Measurements from ENCODE around the gene CD200.
"Not testable (repeated sequence)": the region's sequence is repeated elsewhere in the genome, so short reads cannot be mapped to it uniquely, and the experiment has no call there.

The CD200 gene

DNA sequence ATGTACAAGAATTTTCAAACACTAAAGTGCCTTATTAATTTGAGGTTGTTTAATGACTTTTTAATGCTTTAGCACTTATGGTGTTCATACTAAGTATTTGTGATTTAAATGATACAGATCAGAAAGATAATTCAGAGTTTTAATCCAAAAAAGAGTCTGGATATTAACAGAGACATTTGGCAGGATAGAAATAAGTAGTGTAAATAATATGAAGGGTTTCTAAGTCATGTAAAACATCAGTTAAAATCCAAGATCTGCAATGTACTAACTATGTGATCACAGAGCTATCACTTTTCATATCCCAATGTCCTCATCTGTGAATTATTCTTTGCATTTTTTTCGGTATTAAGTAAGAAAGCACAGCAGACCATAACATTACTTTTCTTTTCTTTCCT lies 62.9 kb downstream of the CD200 start:
- TF ChIP-seq POLR2A (IDR thresholded peaks at IDR 0.05; ENCODE audit: low read depth, low read length), result no peak
- FAIRE-seq (no peak), DNase-seq (ENCODE audit: insufficient read length, low spot score) (no peak)

DNA sequence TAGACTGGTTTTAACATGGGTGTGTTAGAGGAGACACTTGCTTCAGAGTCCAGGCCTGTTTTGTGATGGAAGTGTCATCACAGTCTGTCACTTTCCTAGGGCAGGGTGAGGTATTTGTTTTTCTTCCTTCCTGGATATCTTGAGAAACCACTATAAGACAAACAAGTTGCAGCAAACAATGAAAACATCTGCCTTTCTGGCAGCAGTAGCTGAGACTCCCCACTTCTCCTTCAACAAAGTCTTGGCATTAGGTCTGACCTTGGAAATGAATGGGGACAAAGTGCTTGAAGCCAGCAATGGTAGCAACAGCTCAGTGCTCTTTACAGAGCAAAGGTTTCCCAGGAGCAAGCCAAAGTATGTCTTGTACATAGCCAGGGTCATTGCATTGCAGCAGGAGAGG lies 64.6 kb downstream of the CD200 start:
- FAIRE-seq (no peak), DNase-seq (ENCODE audit: insufficient read length, low spot score) (no peak)
- TF ChIP-seq POLR2A (IDR thresholded peaks at IDR 0.05; ENCODE audit: low read depth, low read length), result no peak

DNA sequence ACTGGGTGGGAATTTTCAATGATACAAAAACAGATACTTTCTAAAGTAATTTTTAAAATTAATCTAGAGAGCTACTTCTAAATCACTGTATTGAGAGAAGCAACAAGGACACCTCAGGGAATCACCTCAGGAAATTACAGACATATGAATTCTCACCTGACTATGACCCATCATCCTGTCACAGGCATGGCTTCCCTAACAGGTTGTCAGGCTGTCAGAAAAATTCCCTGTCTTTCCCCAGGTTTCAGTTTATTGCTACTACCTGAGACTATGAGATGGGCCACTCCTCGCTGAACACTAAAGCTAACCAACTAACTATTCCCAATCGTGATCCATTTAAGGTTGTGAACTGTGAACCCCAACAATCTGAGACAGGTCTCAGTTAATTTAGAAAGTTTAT lies 66.1 kb downstream of the CD200 start:
- DNase-seq (ENCODE audit: insufficient read length, low spot score), result no peak
- FAIRE-seq, result no peak
- TF ChIP-seq POLR2A (IDR thresholded peaks at IDR 0.05; ENCODE audit: low read depth, low read length), result no peak

DNA sequence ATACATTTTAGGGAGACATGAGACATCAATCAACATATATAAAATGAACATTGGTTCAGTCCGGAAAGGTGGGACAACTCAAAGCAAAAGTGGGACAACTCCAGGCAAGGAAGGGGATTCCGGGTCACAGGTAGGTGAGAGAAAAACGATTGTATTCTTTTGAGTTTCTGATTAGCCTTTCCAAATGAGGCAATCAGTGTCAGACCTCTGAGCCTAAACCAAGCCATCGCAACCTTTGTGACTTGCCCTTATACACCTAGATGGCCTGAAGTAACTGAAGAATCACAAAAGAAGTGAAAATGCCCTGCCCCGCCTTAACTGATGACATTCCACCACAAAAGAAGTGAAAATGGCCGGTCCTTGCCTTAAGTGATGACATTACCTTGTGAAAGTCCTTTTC lies 66.6 kb downstream of the CD200 start:
- not testable (repeated sequence) for DNase-seq (ENCODE audit: insufficient read length, low spot score); FAIRE-seq

DNA sequence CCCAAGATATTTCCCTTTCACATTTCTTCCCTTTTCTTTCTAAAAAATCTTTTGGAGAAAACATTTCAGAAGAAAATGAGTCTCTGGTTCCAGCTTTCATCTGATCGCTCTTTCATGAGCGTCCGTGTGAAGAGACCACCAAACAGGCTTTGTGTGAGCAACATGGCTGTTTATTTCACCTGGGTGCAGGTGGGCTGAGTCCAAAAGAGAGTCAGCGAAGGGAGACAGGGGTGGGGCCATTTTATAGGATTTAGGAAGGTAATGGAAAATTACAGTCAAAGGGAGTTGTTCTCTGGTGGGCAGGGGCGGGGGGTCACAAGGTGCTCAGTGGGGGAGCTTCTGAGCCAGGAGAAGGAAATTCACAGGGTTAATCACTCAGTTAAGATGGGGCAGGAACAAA lies 67.4 kb downstream of the CD200 start:
- FAIRE-seq; DNase-seq (ENCODE audit: insufficient read length, low spot score): not testable (repeated sequence)

DNA sequence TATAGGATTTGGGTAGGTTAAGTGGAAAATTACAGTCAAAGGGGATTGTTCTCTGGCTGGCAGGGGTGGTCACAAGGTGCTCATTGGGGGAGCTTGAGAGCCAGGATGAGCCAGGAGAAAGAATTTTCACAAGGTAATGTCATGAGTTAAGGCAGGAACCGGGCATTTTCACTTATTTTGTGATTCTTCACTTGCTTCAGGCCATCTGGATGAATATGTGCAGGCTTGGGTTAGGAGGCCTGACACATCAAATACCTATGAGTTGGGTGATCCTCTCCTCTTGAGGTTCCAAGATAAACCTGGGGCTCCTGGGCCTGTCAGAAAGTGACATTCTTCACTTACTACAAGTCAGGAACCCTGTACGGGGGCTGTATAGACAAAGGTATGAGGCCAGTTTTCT lies 68.7 kb downstream of the CD200 start:
- DNase-seq (ENCODE audit: insufficient read length, low spot score) (no peak), FAIRE-seq (no peak)
- TF ChIP-seq POLR2A (IDR thresholded peaks at IDR 0.05; ENCODE audit: low read depth, low read length), result no peak

DNA sequence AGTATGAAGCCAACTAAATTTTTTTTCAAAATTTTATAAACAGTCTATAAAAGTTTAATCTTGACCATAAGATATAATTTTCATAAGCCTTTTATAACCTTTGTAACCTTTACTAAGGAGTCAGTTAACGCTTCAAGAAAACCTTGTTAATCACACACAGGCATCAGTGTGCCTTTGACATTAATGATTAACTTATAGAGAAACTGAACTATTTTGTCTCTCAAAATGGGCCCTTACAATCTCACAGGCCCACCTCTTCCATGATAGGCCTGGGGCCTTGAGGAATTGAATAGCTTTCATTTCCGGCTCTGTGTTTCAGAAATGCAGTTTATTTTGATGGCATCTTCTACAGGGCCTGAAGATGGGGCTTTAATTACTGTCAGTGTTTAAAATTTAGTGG lies 70.1 kb downstream of the CD200 start:
- DNase-seq (ENCODE audit: insufficient read length, low spot score) (no peak), FAIRE-seq (no peak)
- TF ChIP-seq POLR2A (IDR thresholded peaks at IDR 0.05; ENCODE audit: low read depth, low read length), result no peak

DNA sequence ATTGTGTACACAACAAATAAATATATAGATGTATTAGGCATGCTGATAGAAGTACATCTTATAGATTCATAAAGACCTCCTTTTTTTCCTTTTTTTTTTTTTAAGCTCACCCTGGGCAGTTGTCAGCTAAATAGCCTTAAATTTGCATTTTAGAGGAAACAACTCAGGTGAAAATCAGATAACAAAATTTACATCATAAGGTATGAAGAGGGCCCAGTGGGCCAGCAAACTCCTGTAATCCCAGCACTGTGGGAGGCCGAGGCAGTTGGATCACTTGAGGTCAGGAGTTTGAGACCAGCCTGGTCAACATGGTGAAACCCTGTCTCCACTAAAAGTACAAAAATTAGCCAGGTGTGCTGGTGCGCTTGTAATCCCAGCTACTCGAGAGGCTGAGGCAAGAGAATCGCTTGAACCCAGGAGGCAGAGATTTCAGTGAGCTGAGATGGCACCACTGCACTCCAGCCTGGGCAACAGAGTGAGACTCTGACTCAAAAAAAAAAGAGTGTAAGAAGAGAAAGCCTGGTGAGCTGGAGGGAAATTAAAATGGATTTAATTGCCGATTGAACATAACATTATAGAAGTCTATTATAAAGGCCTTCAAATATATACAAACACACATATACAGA lies 72.1 kb downstream of the CD200 start:
- FAIRE-seq; DNase-seq (ENCODE audit: insufficient read length, low spot score): not testable (repeated sequence)

DNA sequence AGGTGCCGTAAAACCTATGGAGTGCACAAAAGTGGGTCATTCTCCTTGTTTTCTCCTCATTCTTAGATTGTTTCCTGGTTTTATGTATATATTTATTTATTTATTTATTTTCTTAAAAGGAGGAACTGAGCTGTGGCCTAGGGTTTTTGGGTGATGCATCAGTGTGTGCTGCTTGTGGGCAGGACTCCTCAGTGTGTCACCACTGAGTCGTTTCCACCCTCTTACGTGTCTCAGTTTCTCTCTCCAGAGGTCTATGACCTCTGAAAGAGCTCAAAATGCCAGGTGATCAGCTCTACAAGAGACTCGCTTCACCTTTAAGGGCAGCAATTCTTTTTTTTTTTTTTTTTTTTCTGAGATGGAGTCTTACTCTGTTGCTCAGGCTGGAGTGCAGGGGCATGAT lies 72.9 kb downstream of the CD200 start:
- FAIRE-seq (no peak), DNase-seq (ENCODE audit: insufficient read length, low spot score) (no peak)

DNA sequence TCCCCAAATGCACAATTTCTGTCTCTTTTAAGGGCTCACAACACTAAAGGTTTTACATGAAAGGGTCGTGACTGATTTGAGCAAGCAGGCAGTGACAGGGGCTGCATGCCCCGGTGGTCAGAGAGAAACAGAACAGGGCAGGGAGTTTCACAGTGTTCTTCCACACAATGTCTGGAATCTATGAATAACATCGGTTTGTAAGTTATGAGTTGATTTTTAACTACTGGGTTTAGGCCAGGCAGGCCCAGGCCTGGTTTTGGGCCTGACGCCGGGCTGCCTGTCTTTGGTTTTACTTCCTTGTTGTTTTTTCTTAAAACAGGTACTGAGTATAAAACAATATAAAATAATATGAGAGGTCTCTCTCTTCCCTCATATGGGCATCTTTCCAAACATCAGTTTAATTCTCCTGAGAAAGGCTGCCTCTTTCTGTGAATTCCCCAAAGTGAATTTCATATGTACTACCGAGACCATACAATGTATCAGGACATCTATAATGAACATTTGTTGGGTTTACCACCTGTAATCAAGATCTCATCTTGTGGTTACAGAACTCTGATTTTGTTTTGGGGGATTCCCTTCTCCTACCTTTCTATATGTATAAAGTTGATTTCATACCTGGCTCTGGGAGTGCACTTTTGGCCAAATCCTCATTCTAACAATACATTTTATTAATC lies 74.4 kb downstream of the CD200 start:
- FAIRE-seq (no peak), DNase-seq (ENCODE audit: insufficient read length, low spot score) (no peak)
- TF ChIP-seq POLR2A (IDR thresholded peaks at IDR 0.05; ENCODE audit: low read depth, low read length), result no peak

More for the DNA sequence above, 72.9 kb downstream of the CD200 start:
- no peak for TF ChIP-seq POLR2A (IDR thresholded peaks at IDR 0.05; ENCODE audit: low read depth, low read length)

DNA sequence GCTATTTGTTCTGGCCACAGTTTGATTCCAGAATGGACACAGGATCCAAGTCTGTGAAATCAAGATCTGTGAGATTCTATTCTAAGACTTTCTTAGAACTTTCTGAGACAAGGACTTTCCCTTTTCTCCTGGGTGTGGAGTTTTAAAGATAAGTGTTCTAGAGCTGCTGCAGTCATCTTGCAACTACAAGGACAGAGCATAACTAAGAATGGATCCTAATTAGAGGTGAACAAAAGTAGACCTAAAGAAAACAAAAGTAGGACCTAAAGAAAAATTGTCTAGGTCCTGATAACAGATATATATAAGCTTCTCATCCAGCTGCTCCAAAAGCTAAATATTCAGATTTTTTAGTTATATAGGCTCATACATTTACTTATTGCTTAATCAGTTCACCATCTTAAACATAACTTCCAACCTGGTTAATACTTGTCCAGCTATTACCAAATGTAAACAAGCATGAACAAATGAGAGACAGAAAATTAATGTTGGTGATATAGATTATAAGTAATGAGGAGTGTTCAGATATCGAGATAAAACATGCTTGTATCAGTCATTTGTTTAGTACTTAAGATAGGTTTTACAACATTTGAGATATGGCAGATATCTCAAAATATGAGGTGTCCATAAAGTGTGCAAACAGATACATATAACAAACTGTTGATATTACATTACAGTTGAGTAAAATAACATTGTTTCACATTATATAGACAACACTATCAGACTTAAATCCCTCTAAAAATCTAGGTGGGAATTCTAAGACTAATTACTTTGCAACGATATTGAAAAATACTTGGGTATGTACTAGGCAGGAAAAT lies 75.1 kb downstream of the CD200 start:
- FAIRE-seq (no peak), DNase-seq (ENCODE audit: insufficient read length, low spot score) (no peak)
- no peak for TF ChIP-seq POLR2A (IDR thresholded peaks at IDR 0.05; ENCODE audit: low read depth, low read length)

DNA sequence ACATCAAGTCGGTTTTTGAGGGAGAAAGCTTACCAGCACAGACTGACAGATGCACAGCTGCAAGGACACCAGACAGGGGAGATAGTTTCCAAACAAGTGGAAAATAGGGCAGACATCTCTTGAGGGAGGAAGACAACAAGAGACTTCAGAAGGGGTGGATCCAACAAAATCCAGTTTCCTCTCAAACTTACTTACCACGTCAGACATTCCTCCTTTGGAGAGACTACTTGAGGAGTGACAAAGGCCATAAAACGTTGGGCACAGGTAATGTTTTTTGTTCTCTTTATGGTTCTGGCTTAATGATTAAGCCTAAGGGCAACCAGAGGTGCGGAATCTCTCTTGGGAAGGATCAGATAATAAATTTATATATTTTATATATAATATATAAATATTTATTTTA lies 76.1 kb downstream of the CD200 start:
- FAIRE-seq (no peak), DNase-seq (ENCODE audit: insufficient read length, low spot score) (no peak)
- no peak for TF ChIP-seq POLR2A (IDR thresholded peaks at IDR 0.05; ENCODE audit: low read depth, low read length)

DNA sequence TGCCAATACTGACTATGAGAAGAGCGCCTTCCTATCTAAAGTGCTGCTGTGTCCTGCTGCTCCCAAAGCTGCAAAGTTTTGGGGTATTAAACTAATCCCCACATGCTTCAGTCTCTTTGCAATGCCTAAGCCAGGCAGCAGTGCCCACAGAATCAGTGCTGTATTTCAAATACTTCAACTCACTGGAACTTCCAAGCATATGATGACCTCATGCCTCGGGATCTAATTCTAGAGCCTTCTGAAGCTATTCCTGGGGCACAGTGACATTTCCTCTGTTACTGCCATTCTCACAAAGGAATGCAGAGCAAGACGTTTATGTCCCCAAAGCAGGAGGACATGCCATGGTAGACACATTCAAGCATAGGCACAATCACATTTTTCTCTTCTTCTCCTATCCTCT lies 78.5 kb downstream of the CD200 start:
- TF ChIP-seq POLR2A (IDR thresholded peaks at IDR 0.05; ENCODE audit: low read depth, low read length), result no peak
- FAIRE-seq, result no peak
- no peak for DNase-seq (ENCODE audit: insufficient read length, low spot score)
